K562 (cell line): ENCODE data around the gene HOPX. TPM values are rescaled to one million over a fixed set of nuclear protein-coding genes. Genes with fewer than 3 reads are reported as not detected.

Experiments used
- ATAC-seq: fragments of 200-7000 bp; cut with Tn5 transposase; 3 replicates; pipeline ENCODE4 v1.9.1; 2020; ENCODE audit warnings: moderate library complexity
- BruUV-seq: library from RNA; stranded (reverse); fragments of 400-500 nt; replicated peaks from 2 replicates; lab custom pipeline; 2021; lab: Mats Ljungman, UMichigan
- CTCF ChIA-PET: fragments of 300-600 bp; formaldehyde crosslinking; extraction: SDS; loops from one replicate; lab custom pipeline; 2021; ENCODE audit warnings: low intra/inter-chr PET ratio; lab: Yijun Ruan, JAX
- POLR2A ChIA-PET: fragments of 300-600, 350-650 bp; sonication (Branson Sonifier 250); formaldehyde crosslinking; extraction: SDS; loops from one replicate; lab custom pipeline; 2021; ENCODE audit warnings: antibody characterized with exemption, inconsistent platforms; lab: Yijun Ruan, JAX
- DNase-seq, 4 experiments: peaks; one replicate each; pipeline versions ENCODE4 v3.0.0 to v3.0.0-alpha.2; 2011 to 2018; ENCODE audit warnings: low spot score in 3 of 4, mixed read lengths in 3 of 4; ENCODE audit errors: extremely low read depth in 1 of 4
- FAIRE-seq: peaks from 2 replicates; lab custom pipeline; 2011; peaks lifted over from hg19 to GRCh38; lab: Jason Lieb, UNC
- H2AFZ ChIP-seq: 2 replicates; pipeline ENCODE4 v1.6.0; 2011; ENCODE audit warnings: low read depth, low read length, control low read depth, inconsistent platforms
- H3K27ac ChIP-seq: fragments of 200-600 bp; 3 replicates; pipeline ENCODE4 v1.8.0; 2011; ENCODE audit warnings: low read depth, mild to moderate bottlenecking, control low read depth, inconsistent platforms, low read length, moderate library complexity, mixed read lengths; ENCODE audit errors: extremely low read depth
- H3K27me3 ChIP-seq, 2 experiments: fragments of 300-600 bp in 1 of 2; 2 replicates in 1 of 2; 3 replicates in 1 of 2; pipeline versions ENCODE4 v1.6.0 to v1.8.0; 2011; ENCODE audit warnings: inconsistent platforms in 2 of 2, low read length in 2 of 2, mild to moderate bottlenecking in 1 of 2, mixed read lengths in 1 of 2, moderate library complexity in 1 of 2; ENCODE audit not compliant: control insufficient read depth in 2 of 2, insufficient read depth in 2 of 2
- H3K36me3 ChIP-seq: fragments of 300-600 bp; 3 replicates; pipeline ENCODE4 v1.8.0; 2011; ENCODE audit warnings: mild to moderate bottlenecking, low read length, inconsistent platforms; ENCODE audit not compliant: control insufficient read depth, insufficient read depth
- H3K4me1 ChIP-seq, 2 experiments: fragments of 200-600 bp in 1 of 2; replicated peaks in 1 of 2; 2 replicates in 1 of 2; 3 replicates in 1 of 2; pipeline versions ENCODE4 v1.5.1 to v1.8.0; 2011; ENCODE audit warnings: inconsistent platforms in 2 of 2, low read length in 2 of 2, mild to moderate bottlenecking in 1 of 2, mixed read lengths in 1 of 2, moderate library complexity in 1 of 2; ENCODE audit not compliant: control insufficient read depth in 2 of 2, insufficient read depth in 2 of 2
- H3K4me2 ChIP-seq: 2 replicates; pipeline ENCODE4 v1.6.1; 2011; ENCODE audit warnings: low read length, control low read depth, inconsistent platforms, mixed read lengths; ENCODE audit not compliant: insufficient read depth
- H3K4me3 ChIP-seq: fragments of 200-600 bp; sonication (generic), shearing (Covaris generic); 2 replicates; pipeline ENCODE4 v1.5.1; 2016; ENCODE audit warnings: control low read depth, inconsistent platforms
- H3K79me2 ChIP-seq: fragments of 200-600 bp; 3 replicates; pipeline ENCODE4 v1.8.0; 2011; ENCODE audit warnings: low read length, inconsistent platforms; ENCODE audit not compliant: control insufficient read depth, insufficient read depth
- H3K9ac ChIP-seq, 2 experiments: 2 replicates each; pipeline versions ENCODE4 v1.6.0 to v1.6.1; 2011; ENCODE audit warnings: low read depth in 2 of 2, low read length in 2 of 2, control low read depth in 1 of 2, inconsistent platforms in 1 of 2, mild to moderate bottlenecking in 1 of 2, mixed read lengths in 1 of 2; ENCODE audit not compliant: insufficient read depth in 1 of 2
- H3K9me1 ChIP-seq: one replicate; pipeline ENCODE4 v1.6.0; 2011; ENCODE audit warnings: inconsistent platforms, mild to moderate bottlenecking, low read length, moderate library complexity; ENCODE audit not compliant: control insufficient read depth, insufficient read depth
- H3K9me3 ChIP-seq: replicated peaks from 2 replicates; pipeline ENCODE4 v1.5.1; 2011; ENCODE audit warnings: low read depth, low read length, inconsistent platforms; ENCODE audit not compliant: control insufficient read depth, insufficient read depth
- H4K20me1 ChIP-seq: replicated peaks from 2 replicates; pipeline ENCODE4 v1.6.1; 2011; ENCODE audit warnings: low read length, inconsistent platforms, mixed read lengths; ENCODE audit not compliant: control insufficient read depth, insufficient read depth
- BRCA1 ChIP-seq, 2 experiments: fragments of 450-650 bp in 1 of 2; sonication (generic) in 1 of 2; formaldehyde crosslinking in 1 of 2; IDR thresholded peaks; 2 replicates each; pipeline versions ENCODE4 v1.5.0 to v1.6.1; 2017 to 2020; ENCODE audit warnings: mild to moderate bottlenecking in 1 of 2, missing genetic modification reagents in 1 of 2
- MEF2A ChIP-seq: IDR thresholded peaks from 2 replicates; pipeline ENCODE4 v1.6.1; 2011; ENCODE audit warnings: low read depth, mild to moderate bottlenecking, low read length, moderate library complexity; ENCODE audit not compliant: control insufficient read depth
- NELFE ChIP-seq: IDR thresholded peaks from 2 replicates; pipeline ENCODE4 v1.6.1; 2011; ENCODE audit warnings: mild to moderate bottlenecking; ENCODE audit not compliant: insufficient read depth, insufficient read length
- NFE2L1 ChIP-seq: fragments of 450-650 bp; IDR thresholded peaks from 2 replicates; pipeline ENCODE4 v1.6.1; 2016; ENCODE audit warnings: missing genetic modification characterization, low read depth, mild to moderate bottlenecking, missing compliant biosample characterization, moderate library complexity, borderline replicate concordance
- NR0B1 ChIP-seq: fragments of 450-650 bp; IDR thresholded peaks from one replicate; pipeline ENCODE4 v1.6.1; 2018; ENCODE audit warnings: mild to moderate bottlenecking, moderate library complexity; ENCODE audit not compliant: partially characterized antibody
- POLR2H ChIP-seq: IDR thresholded peaks from 2 replicates; pipeline ENCODE4 v1.6.1; 2016; ENCODE audit warnings: missing genetic modification characterization, low read depth, mild to moderate bottlenecking, control low read depth, missing compliant biosample characterization, moderate library complexity
- ZNF282 ChIP-seq: sonication (generic); formaldehyde crosslinking; IDR thresholded peaks from 2 replicates; pipeline ENCODE4 v1.8.1; 2023; ENCODE audit warnings: missing genetic modification reagents
- ZNF407 ChIP-seq: fragments of 450-650 bp; IDR thresholded peaks from 2 replicates; pipeline ENCODE4 v1.6.1; 2016; ENCODE audit warnings: low read depth
- ZNF431 ChIP-seq: sonication (generic); formaldehyde crosslinking; IDR thresholded peaks from 2 replicates; pipeline ENCODE4 v1.8.0; 2022; ENCODE audit warnings: mild to moderate bottlenecking, missing genetic modification reagents
- ZNF57 ChIP-seq: fragments of 450-650 bp; formaldehyde crosslinking; IDR thresholded peaks from 2 replicates; pipeline ENCODE4 v1.4.0; 2020; ENCODE audit warnings: mild to moderate bottlenecking, moderate library complexity
- WGBS: fragments of 100-300 bp; shearing (Covaris generic); methylation state at CpG from one replicate; pipeline ENCODE4 v1.1.6; 2016; ENCODE audit warnings: low coverage, mixed read lengths; ENCODE audit not compliant: insufficient coverage; ENCODE audit errors: missing lambda C conversion rate; 5-methylcytosine and 5-hydroxymethylcytosine counted together
- in situ Hi-C: fragments of 300-500 bp; cut with MboI; formaldehyde crosslinking; loops from 4 replicates; pipeline ENCODE4 v1.15.0; 2018; ENCODE audit warnings: inconsistent platforms, mixed read lengths
- intact Hi-C: fragments of 100-400 bp; cut with micrococcal nuclease; formaldehyde crosslinking; loops from 2 replicates; pipeline ENCODE4 v1.14.2; 2022
- polyA plus RNA-seq, 8 experiments: library from polyadenylated mRNA; depleted of rRNA in 4 of 8; stranded (reverse) in 5 of 8; unstranded in 3 of 8; fragments of >200 nt; fragmentation: Nextera tagmentation in 2 of 8; fragmentation: Illumina TruSeq in 1 of 8; extraction: Ambion mirVana in 2 of 8; extraction: Trizol in 1 of 8; gene quantifications; 2 replicates each; pipeline versions ENCODE4 v1.2.1 to v1.2.3, GENCODE V29; 2011 to 2014; ENCODE audit warnings: inconsistent platforms in 1 of 8, missing spikeins in 1 of 8
- total RNA-seq, 7 experiments: library from RNA; depleted of rRNA in 6 of 7; stranded (reverse); fragments of >200 nt in 6 of 7; fragmentation: Illumina TruSeq in 2 of 7; extraction: Trizol in 2 of 7; gene quantifications; 2 replicates each; pipeline versions ENCODE4 v1.2.1 to v1.2.3, GENCODE V29; 2011 to 2021; ENCODE audit warnings: low replicate concordance in 1 of 7

The HOPX gene
- total and polyA plus RNA-seq, 9 of the 15 experiments (the other 6 are each of a cell fraction or from before 2014, with no cell fraction given): 0.24 TPM; not detected in 8

- in situ Hi-C loops (no loop called here), intact Hi-C loops (no loop called here)
- no TSS peak for BruUV-seq
- CTCF ChIA-PET: no interaction called here
- H3K4me1 ChIP-seq: no peaks in the 10 kb centered on the region
- no peaks in the 10 kb centered on the region for H4K20me1 ChIP-seq
- no peak overlapping the region for H3K4me3 ChIP-seq
- ATAC-seq (no peak), FAIRE-seq (no peak), DNase-seq (no peak)
- no peaks in the 10 kb centered on the region for H3K36me3 ChIP-seq
- no peaks in the 10 kb centered on the region for H3K9me1 ChIP-seq
- H2AFZ ChIP-seq: no peak overlapping the region
- H3K27me3 ChIP-seq: peaks cover under 1 to 5% of the 10 kb centered on the region in 2 experiments; a peak in 3 of 5 replicates
- H3K27ac ChIP-seq: no peak overlapping the region
- H3K4me2 ChIP-seq: no peak overlapping the region
- no peaks in the 10 kb centered on the region for H3K9me3 ChIP-seq
- WGBS: 0% methylated on average over 3 of the region's 3 CpGs
- POLR2A ChIA-PET: no interaction called here
- H3K79me2 ChIP-seq: no peaks in the 10 kb centered on the region
- H3K9ac ChIP-seq: no peak overlapping the region
- TF ChIP-seq NELFE (no peak), NR0B1 (no peak), ZNF282 (CRISPR knock-in tag) (no peak), BRCA1 (IDR thresholded peaks at IDR 0.05) (no peak), BRCA1 (CRISPR knock-in tag; IDR thresholded peaks at IDR 0.05) (no peak), ZNF407 (no peak), NFE2L1 (no peak), MEF2A (no peak), ZNF57 (CRISPR knock-in tag) (no peak), POLR2H (tag) (no peak), ZNF431 (CRISPR knock-in tag) (no peak)
These were observed 18.2 kb downstream of the HOPX start for GRCh38 chr4:56662782-56663468.
